WTC11 (cell line): ENCODE measurements around the gene CRADD. TPM values are rescaled to one million over a fixed set of nuclear protein-coding genes. Genes with fewer than 3 reads are reported as not detected.

Experiments
- ATAC-seq: fragments of 200-7000 bp; cut with Tn5 transposase; 2 replicates; pipeline ENCODE4 v1.10.0; 2021; ENCODE audit warnings: mild to moderate bottlenecking, moderate library complexity
- CTCF ChIA-PET: fragments of 300-600 bp; sonication (Branson Sonifier 250); formaldehyde crosslinking; loops from one replicate; lab custom pipeline; 2021; ENCODE audit warnings: antibody characterized with exemption; lab: Charles Lee
- POLR2A ChIA-PET: fragments of 350-600 bp; sonication (Branson Sonifier 250); formaldehyde crosslinking; loops from one replicate; lab custom pipeline; 2021; ENCODE audit warnings: antibody characterized with exemption; lab: Charles Lee
- DNase-seq: peaks from one replicate; pipeline ENCODE4 v3.0.0; 2021; ENCODE audit warnings: low spot score
- H3K27ac Mint-ChIP-seq: 2 replicates; pipeline ENCODE4 v1.8.0; 2021; ENCODE audit warnings: mixed read lengths
- H3K27me3 Mint-ChIP-seq: 2 replicates; pipeline ENCODE4 v1.8.0; 2021; ENCODE audit warnings: low read depth, mild to moderate bottlenecking, moderate library complexity, mixed read lengths
- H3K36me3 Mint-ChIP-seq: 2 replicates; pipeline ENCODE4 v1.8.0; 2021; ENCODE audit warnings: mixed read lengths
- H3K4me1 Mint-ChIP-seq: 2 replicates; pipeline ENCODE4 v1.8.0; 2022; ENCODE audit warnings: mixed read lengths
- H3K4me3 Mint-ChIP-seq: 2 replicates; pipeline ENCODE4 v1.8.0; 2021; ENCODE audit warnings: mild to moderate bottlenecking, moderate library complexity, mixed read lengths
- H3K9me3 Mint-ChIP-seq: 2 replicates; pipeline ENCODE4 v1.8.0; 2021; ENCODE audit warnings: mixed read lengths
- ATF3 ChIP-seq: sonication (generic); formaldehyde crosslinking; conservative IDR thresholded peaks from 2 replicates; pipeline ENCODE4 v1.8.1; 2022; ENCODE audit warnings: mild to moderate bottlenecking, missing genetic modification reagents
- ELF4 ChIP-seq: sonication (generic); formaldehyde crosslinking; IDR thresholded peaks from 2 replicates; pipeline ENCODE4 v1.8.1; 2022; ENCODE audit warnings: low read depth, mild to moderate bottlenecking, moderate library complexity, missing genetic modification reagents
- ERG ChIP-seq: fragments of 250-450 bp; sonication (Bioruptor Pico); IDR thresholded peaks from 2 replicates; pipeline ENCODE4 v1.8.0; 2021; ENCODE audit warnings: mild to moderate bottlenecking
- HMGXB4 ChIP-seq: sonication (generic); formaldehyde crosslinking; IDR thresholded peaks from 2 replicates; pipeline ENCODE4 v1.8.1; 2023; ENCODE audit warnings: mild to moderate bottlenecking, moderate library complexity, missing genetic modification reagents
- IRF1 ChIP-seq: sonication (generic); formaldehyde crosslinking; IDR thresholded peaks from 2 replicates; pipeline ENCODE4 v1.8.0; 2023; ENCODE audit warnings: missing genetic modification reagents
- KAT7 ChIP-seq: sonication (generic); formaldehyde crosslinking; IDR thresholded peaks from 2 replicates; pipeline ENCODE4 v1.8.1; 2023; ENCODE audit warnings: missing genetic modification reagents, mild to moderate bottlenecking, borderline replicate concordance
- MYBL2 ChIP-seq: sonication (generic); formaldehyde crosslinking; IDR thresholded peaks from 2 replicates; pipeline ENCODE4 v1.8.1; 2023; ENCODE audit warnings: mild to moderate bottlenecking, moderate library complexity, missing genetic modification reagents
- PRDM15 ChIP-seq: sonication (generic); formaldehyde crosslinking; IDR thresholded peaks from 2 replicates; pipeline ENCODE4 v1.8.0; 2022; ENCODE audit warnings: missing genetic modification reagents
- PRRX2 ChIP-seq: fragments of 250-450 bp; sonication (Bioruptor Pico); IDR thresholded peaks from 2 replicates; pipeline ENCODE4 v1.8.0; 2021; ENCODE audit warnings: mild to moderate bottlenecking
- TEAD1 ChIP-seq: sonication (generic); formaldehyde crosslinking; IDR thresholded peaks from 2 replicates; pipeline ENCODE4 v1.8.0; 2022; ENCODE audit warnings: mild to moderate bottlenecking, missing genetic modification reagents
- ZNF121 ChIP-seq: sonication (generic); formaldehyde crosslinking; IDR thresholded peaks from 2 replicates; pipeline ENCODE4 v1.8.0; 2023; ENCODE audit warnings: missing genetic modification reagents
- ZNF416 ChIP-seq: fragments of 250-450 bp; sonication (Bioruptor Pico); IDR thresholded peaks from 2 replicates; pipeline ENCODE4 v1.9.0; 2021; ENCODE audit warnings: mild to moderate bottlenecking, inconsistent platforms
- ZNF532 ChIP-seq: fragments of 250-450 bp; sonication (Bioruptor Pico); IDR thresholded peaks from 2 replicates; pipeline ENCODE4 v1.9.0; 2021; ENCODE audit warnings: mild to moderate bottlenecking, borderline replicate concordance
- ZNF671 ChIP-seq: fragments of 250-450 bp; sonication (Bioruptor Pico); IDR thresholded peaks from 2 replicates; pipeline ENCODE4 v1.8.0; 2021; ENCODE audit warnings: mild to moderate bottlenecking
- total RNA-seq: library from RNA; stranded (reverse); gene quantifications from 3 replicates; pipeline ENCODE4 v1.2.3, GENCODE V29; 2021

Gene CRADD
- total RNA-seq, 1 experiment from 2014 or later: 11.6 TPM

GRCh38 chr12:93825501-93825888, 148.3 kb downstream of the CRADD start:
- POLR2A ChIA-PET: no interaction called here
- no peak for TF ChIP-seq ZNF121
- TF ChIP-seq KAT7 (CRISPR knock-in tag): no peak
- TF ChIP-seq ZNF416 (CRISPR knock-in tag): no peak
- no peak for TF ChIP-seq ZNF532 (CRISPR knock-in tag)
- no peak for TF ChIP-seq TEAD1 (CRISPR knock-in tag)
- ATAC-seq (peak; percentile 54), DNase-seq (no peak)
- H3K9me3 Mint-ChIP-seq: no peaks in the 10 kb centered on the region
- peaks cover 10% of the 10 kb centered on the region for H3K27me3 Mint-ChIP-seq
- no peak overlapping the region for H3K4me3 Mint-ChIP-seq
- no peak overlapping the region for H3K27ac Mint-ChIP-seq
- peaks cover 10% of the 10 kb centered on the region; the same call in 1 of the 2 replicates for H3K4me1 Mint-ChIP-seq
- H3K36me3 Mint-ChIP-seq: no peaks in the 10 kb centered on the region
- CTCF ChIA-PET: interaction anchor here (1.1 to 2.8 kb wide), 5 partner anchors 17 to 276 kb away, joined by 3 to 25 read pairs (median 6); no protein-coding TSS in a partner anchor

GRCh38 chr12:93825931-93826555, 148.9 kb downstream of the CRADD start:
- TF ChIP-seq PRRX2: no peak
- no peak for TF ChIP-seq ERG (CRISPR knock-in tag)
- no peak for TF ChIP-seq ATF3 (CRISPR knock-in tag)
- TF ChIP-seq HMGXB4 (CRISPR knock-in tag): no peak
- TF ChIP-seq IRF1 (CRISPR knock-in tag): no peak
- TF ChIP-seq TEAD1 (CRISPR knock-in tag): no peak
- TF ChIP-seq PRDM15 (CRISPR knock-in tag): no peak
- no peak for TF ChIP-seq ELF4
- no peak for TF ChIP-seq MYBL2 (CRISPR knock-in tag)
- no peak for TF ChIP-seq ZNF671
- ATAC-seq (no peak), DNase-seq (no peak)
- ChIA-PET CTCF (interaction anchor here (0.8 to 2.8 kb wide), 5 partner anchors 249 to 287 kb away, joined by 3 to 25 read pairs (median 6); no protein-coding TSS in a partner anchor), POLR2A (no interaction called here)
- Mint-ChIP-seq H3K27me3 (peaks cover 10% of the 10 kb centered on the region), H3K4me3 (no peak overlapping the region), H3K4me1 (peaks cover 10% of the 10 kb centered on the region; the same call in 1 of the 2 replicates), H3K9me3 (no peaks in the 10 kb centered on the region), H3K36me3 (no peaks in the 10 kb centered on the region), H3K27ac (no peak overlapping the region)
